Keratinocyte (primary cell): ENCODE measurements around the gene KCNC3.

Source experiments
- CTCF ChIP-seq, 3 experiments: IDR thresholded peaks in 1 of 3; conservative IDR thresholded peaks in 1 of 3; optimal IDR thresholded peaks in 1 of 3; 2 replicates in 2 of 3; 3 replicates in 1 of 3; pipeline versions ENCODE3 to v1.5.1; 2011; ENCODE audit warnings: low read length in 3 of 3, mild to moderate bottlenecking in 3 of 3, moderate library complexity in 2 of 3, control low read depth in 1 of 3, inconsistent platforms in 1 of 3; ENCODE audit not compliant: insufficient read depth in 2 of 3; ENCODE audit errors: extremely low read depth in 1 of 3
- EZH2 ChIP-seq: IDR thresholded peaks from one replicate; pipeline ENCODE4 v1.6.1; 2012; ENCODE audit warnings: inconsistent platforms, mild to moderate bottlenecking, low read length, moderate library complexity

GRCh38 chr19:50318438-50318837 is 10.7 kb downstream of the KCNC3 start:
- no peak for TF ChIP-seq CTCF (optimal IDR thresholded peaks at IDR 0.05 in 1 of 3, IDR thresholded peaks at IDR 0.05 in 1 of 3, conservative IDR thresholded peaks at IDR 0.05 in 1 of 3; ENCODE audit: extremely low read depth in 1 of 3, insufficient read depth in 2 of 3, low read length in 3 of 3)
- no peak for TF ChIP-seq EZH2
